Measurements from ENCODE around the gene ALG8. TPM values are rescaled to one million over a fixed set of nuclear protein-coding genes. Genes with fewer than 3 reads are reported as not detected.

ALG8 gene
- total RNA-seq (2021) (63.4 and 67.5 TPM in 2 replicates), Bru-seq, nascent RNA (percentile 85 among the genes with signal in this experiment), BruChase-seq, experiment 1, labeled RNA remaining after a 2-hour chase (percentile 91 among the genes with signal in this experiment), BruChase-seq, experiment 2, labeled RNA remaining after a 6-hour chase (percentile 77 among the genes with signal in this experiment)
- long read RNA-seq, transcript ALG8-201 (13 exons, 1,675 nt), result major isoform, 109 of 165 reads
- long read RNA-seq, transcript ALG8-202 (14 exons, 1,677 nt), result minor isoform, 28 of 165 reads
- long read RNA-seq, partial matches to known transcripts, result 4 of 165 reads
- long read RNA-seq, other reads (novel, unspliced or antisense), result 24 of 165 reads

DNA sequence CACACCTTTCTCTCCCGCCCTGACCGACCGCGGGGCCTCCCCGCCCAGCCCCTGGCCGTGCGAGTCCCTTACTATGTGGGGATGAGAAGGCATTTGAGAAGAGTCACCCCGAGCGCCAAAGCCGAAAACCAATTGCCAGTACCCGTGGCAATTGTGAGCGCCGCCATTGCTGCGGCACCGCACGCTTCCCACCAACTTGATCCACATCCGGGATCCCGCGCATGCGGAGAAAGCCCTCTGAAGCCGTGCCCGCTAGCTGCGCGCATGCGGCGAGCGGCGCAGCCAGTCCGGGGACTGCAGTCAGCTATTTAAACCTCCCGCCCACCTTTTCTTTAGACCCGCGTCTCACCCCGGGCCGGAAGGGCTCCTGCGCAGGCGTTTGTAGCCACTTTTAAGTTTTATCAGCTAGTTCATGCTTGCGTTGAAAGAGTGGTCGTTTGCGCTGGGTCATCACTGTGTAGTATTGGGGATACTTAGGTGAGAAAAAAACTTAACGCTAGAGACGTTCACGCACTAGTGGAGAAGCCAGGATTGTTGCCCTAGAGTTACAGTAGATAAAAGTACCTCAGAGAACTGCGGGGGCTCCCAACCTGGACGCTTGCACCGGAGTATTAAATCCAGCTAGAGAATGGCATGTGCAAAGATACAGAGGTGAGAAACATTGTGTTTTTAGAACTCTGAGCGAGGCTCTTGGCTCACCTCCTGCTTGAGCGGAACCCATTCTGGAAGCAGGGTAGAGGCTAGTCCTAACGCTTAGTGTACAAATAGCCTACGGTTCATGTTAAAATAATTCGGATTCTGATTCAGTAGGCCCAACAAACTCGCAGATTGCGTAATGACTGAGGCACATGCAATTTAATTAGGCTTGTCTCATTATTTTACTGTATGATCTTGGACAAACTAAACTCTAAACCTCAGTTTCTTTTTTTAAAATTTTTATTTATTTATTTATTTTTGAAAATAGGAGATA lies at the start of gene ALG8:
ALG8 (minus strand) TSS at position 205 of the 970 bp plus-strand sequence; CDS start at position 167, 38 bp downstream.
- Histone ChIP-seq H3K27ac (peak within 1 kb of the TSS; percentile 58), H3K9me2 (ENCODE audit: insufficient read depth) (no peaks in the 10 kb centered on the region), H4K20me1 (ENCODE audit: insufficient read depth) (no peaks in the 10 kb centered on the region), H3F3A (ENCODE audit: insufficient read depth, low read depth) (peaks cover 7% of the 10 kb centered on the region), H3K4me2 (peak within 1 kb of the TSS; percentile 86), H3K36me3 (ENCODE audit: low read depth) (peaks cover 25% of the 10 kb centered on the region; the same call in 1 of the 2 replicates), H3K27me3 (ENCODE audit: insufficient read depth, low read depth) (no peaks in the 10 kb centered on the region), H3K4me1 (replicated peaks; ENCODE audit: insufficient read depth) (peaks cover 21% of the 10 kb centered on the region), H3K9me3 (ENCODE audit: insufficient read depth, low read depth) (no peaks in the 10 kb centered on the region), H3K4me3 (peak within 1 kb of the TSS; percentile 63), H3K79me2 (ENCODE audit: low read depth) (peaks cover 48% of the 10 kb centered on the region), H2AFZ (peak within 1 kb of the TSS; percentile 97)
- intact Hi-C loops (cut with micrococcal nuclease; ENCODE audit: unreplicated experiment), result loop anchor here (1.0 to 10.0 kb wide), 3 partner anchors 49 to 435 kb away; partner anchors contain the start of genes GAB2, KCTD21, NARS2 and USP35
- ChIA-PET POLR2A (ENCODE audit: unreplicated experiment) (interaction anchor here (0.5 to 0.7 kb wide), 7 partner anchors 10 to 328 kb away, joined by 3 to 7 read pairs (median 6); partner anchors contain the start of gene INTS4), CTCF (interaction anchor here (1.1 kb wide), 1 partner anchor 425 kb away, joined by 4 read pairs; no protein-coding TSS in a partner anchor)
- DNase-seq, result peak; percentile 92 to 98
- TSS peak; percentile 73 for BruUV-seq (replicated peaks)
- TF ChIP-seq, protein P1, sequence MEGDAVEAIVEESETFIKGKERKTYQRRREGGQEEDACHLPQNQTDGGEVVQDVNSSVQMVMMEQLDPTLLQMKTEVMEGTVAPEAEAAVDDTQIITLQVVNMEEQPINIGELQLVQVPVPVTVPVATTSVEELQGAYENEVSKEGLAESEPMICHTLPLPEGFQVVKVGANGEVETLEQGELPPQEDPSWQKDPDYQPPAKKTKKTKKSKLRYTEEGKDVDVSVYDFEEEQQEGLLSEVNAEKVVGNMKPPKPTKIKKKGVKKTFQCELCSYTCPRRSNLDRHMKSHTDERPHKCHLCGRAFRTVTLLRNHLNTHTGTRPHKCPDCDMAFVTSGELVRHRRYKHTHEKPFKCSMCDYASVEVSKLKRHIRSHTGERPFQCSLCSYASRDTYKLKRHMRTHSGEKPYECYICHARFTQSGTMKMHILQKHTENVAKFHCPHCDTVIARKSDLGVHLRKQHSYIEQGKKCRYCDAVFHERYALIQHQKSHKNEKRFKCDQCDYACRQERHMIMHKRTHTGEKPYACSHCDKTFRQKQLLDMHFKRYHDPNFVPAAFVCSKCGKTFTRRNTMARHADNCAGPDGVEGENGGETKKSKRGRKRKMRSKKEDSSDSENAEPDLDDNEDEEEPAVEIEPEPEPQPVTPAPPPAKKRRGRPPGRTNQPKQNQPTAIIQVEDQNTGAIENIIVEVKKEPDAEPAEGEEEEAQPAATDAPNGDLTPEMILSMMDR (conservative IDR thresholded peaks at IDR 0.05), result no peak
- no peak for TF ChIP-seq EZH2 (IDR thresholded peaks at IDR 0.05; ENCODE audit: low read depth)

DNA sequence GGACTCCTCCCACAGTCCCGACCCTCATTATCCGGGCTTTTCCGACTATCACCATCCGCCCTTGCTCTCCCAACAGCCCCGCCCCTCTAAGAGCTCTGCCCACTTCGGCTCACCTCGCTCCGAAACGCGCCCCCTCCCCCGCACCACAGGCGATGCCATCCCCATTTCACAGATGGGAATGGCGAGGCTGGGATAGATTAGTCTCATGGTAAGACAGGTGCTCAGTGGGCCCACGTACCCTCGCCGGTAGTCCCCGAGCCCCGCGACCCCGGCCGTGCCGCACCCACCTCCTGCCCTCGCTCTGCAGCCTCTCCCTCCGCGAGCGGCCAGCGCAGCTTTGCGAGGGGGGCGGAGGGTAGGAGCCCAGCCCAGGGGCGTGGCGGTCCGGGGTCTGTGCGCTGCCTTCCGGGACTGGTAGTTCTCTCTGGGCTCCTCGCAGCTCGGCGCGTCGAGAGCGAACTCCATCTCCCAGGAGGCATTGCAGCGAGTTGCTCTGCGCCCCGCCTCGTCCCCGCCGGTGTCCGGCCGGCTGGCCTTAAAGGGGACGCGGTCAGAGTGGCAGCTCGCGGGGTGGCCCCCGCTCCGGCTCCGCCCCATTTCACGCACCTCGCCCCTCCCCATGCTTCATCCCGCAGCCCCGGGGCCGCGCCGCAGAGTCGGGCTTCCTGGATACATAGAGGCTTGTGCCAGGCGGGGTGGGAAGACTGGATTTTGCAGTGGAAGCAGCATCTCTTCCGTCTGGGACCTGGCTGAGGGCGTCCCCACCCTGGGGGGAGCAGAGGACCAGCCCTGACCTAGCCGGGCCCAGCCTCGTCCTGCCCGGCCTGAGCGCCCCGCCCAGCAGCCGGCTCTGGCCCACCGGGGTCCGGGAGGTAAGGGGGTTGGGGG lies 49.1 kb upstream of the ALG8 start, which contains the start of the genes KCTD21 and USP35:
KCTD21 (minus strand) TSS at position 341 of the 888 bp plus-strand sequence. CDS start 14,072 bp downstream, outside the sequence.
USP35 (plus strand) TSS at position 634 of the 888 bp plus-strand sequence. CDS start 7,327 bp downstream, outside the sequence.
- BruUV-seq (replicated peaks), result no TSS peak
- H3F3A ChIP-seq (ENCODE audit: insufficient read depth, low read depth), result peaks cover 17% of the 10 kb centered on the region
- TF ChIP-seq EZH2 (IDR thresholded peaks at IDR 0.05; ENCODE audit: low read depth), result no peak
- TF ChIP-seq, protein P1 (conservative IDR thresholded peaks at IDR 0.05), result no peak
- no peaks in the 10 kb centered on the region for H3K9me2 ChIP-seq (ENCODE audit: insufficient read depth)
- no peak within 1 kb of the TSS for H3K27ac ChIP-seq
- H3K4me2 ChIP-seq, result peak within 1 kb of the TSS; percentile 83
- no peaks in the 10 kb centered on the region for H3K9me3 ChIP-seq (ENCODE audit: insufficient read depth, low read depth)
- peak; percentile 97 to 99 for DNase-seq
- intact Hi-C loops (cut with micrococcal nuclease; ENCODE audit: unreplicated experiment), result loop anchor here (1.0 to 5.0 kb wide), 3 partner anchors 49 to 366 kb away; partner anchors contain the start of genes AAMDC, ALG8 and RSF1
- CTCF ChIA-PET, result interaction anchor here (1.1 kb wide), 1 partner anchor 230 kb away, joined by 3 read pairs; no protein-coding TSS in a partner anchor
- POLR2A ChIA-PET (ENCODE audit: unreplicated experiment), result interaction anchor here (0.5 to 0.8 kb wide), 4 partner anchors 51 to 807 kb away, joined by 3 to 4 read pairs (median 4); partner anchors contain the start of gene GAB2
- peaks cover 43% of the 10 kb centered on the region for H3K4me1 ChIP-seq (replicated peaks; ENCODE audit: insufficient read depth)
- no peaks in the 10 kb centered on the region for H4K20me1 ChIP-seq (ENCODE audit: insufficient read depth)
- peak within 1 kb of the TSS; percentile 87 for H2AFZ ChIP-seq
- no peaks in the 10 kb centered on the region for H3K27me3 ChIP-seq (ENCODE audit: insufficient read depth, low read depth)
- H3K4me3 ChIP-seq, result peak within 1 kb of the TSS; percentile 80
- 0 out of 2 replicates have a peak, but pooled peaks cover 5% of the 10 kb centered on the region for H3K36me3 ChIP-seq (ENCODE audit: low read depth)
- H3K79me2 ChIP-seq (ENCODE audit: low read depth), result peaks cover 44% of the 10 kb centered on the region
